ACC112 (cell line): ENCODE data around the gene FARS2.

Source experiments
- H2AFZ ChIP-seq: fragments of 200-600 bp; sonication (generic); one replicate; pipeline ENCODE4 v1.6.0; 2017; ENCODE audit warnings: antibody characterized with exemption, low read length; ENCODE audit not compliant: unreplicated experiment
- H3K27ac ChIP-seq: fragments of 200-600 bp; sonication (generic); 2 replicates; pipeline ENCODE4 v1.5.1; 2014; ENCODE audit warnings: low read depth, mild to moderate bottlenecking, antibody characterized with exemption, low read length, moderate library complexity
- H3K27me3 ChIP-seq: fragments of 200-600 bp; sonication (generic); 2 replicates; pipeline ENCODE4 v1.6.1; 2014; ENCODE audit warnings: mild to moderate bottlenecking, antibody characterized with exemption, low read length, moderate library complexity, mixed read lengths; ENCODE audit not compliant: insufficient read depth
- H3K36me3 ChIP-seq: fragments of 200-600 bp; sonication (generic); 2 replicates; pipeline ENCODE4 v1.6.1; 2016; ENCODE audit warnings: mild to moderate bottlenecking, antibody characterized with exemption, low read length, moderate library complexity, mixed read lengths; ENCODE audit not compliant: insufficient read depth
- H3K4me1 ChIP-seq: fragments of 200-600 bp; sonication (generic); one replicate; pipeline ENCODE4 v1.6.1; 2016; ENCODE audit warnings: low read length, mixed read lengths; ENCODE audit not compliant: insufficient read depth, unreplicated experiment, control insufficient read depth
- H3K4me3 ChIP-seq: fragments of 200-600 bp; sonication (generic); 2 replicates; pipeline ENCODE4 v1.5.1; 2014; ENCODE audit warnings: mild to moderate bottlenecking, low read depth, low read length
- H3K79me2 ChIP-seq: fragments of 200-600 bp; sonication (generic); one replicate; pipeline ENCODE4 v1.6.0; 2016; ENCODE audit warnings: low read length; ENCODE audit not compliant: control insufficient read depth, unreplicated experiment, insufficient read depth

FARS2 gene

GRCh38 chr6:5749651-5750215, 488.4 kb downstream of the FARS2 start:
- Histone ChIP-seq H3K36me3 (no peaks in the 10 kb centered on the region), H3K27me3 (no peaks in the 10 kb centered on the region), H2AFZ (no peak overlapping the region), H3K27ac (no peak overlapping the region), H3K4me3 (no peak overlapping the region), H3K79me2 (no peaks in the 10 kb centered on the region), H3K4me1 (no peaks in the 10 kb centered on the region)

- H3K36me3 ChIP-seq: no peaks in the 10 kb centered on the region
- H3K4me3 ChIP-seq: no peak overlapping the region
- no peaks in the 10 kb centered on the region for H3K79me2 ChIP-seq
- H3K27ac ChIP-seq: no peak overlapping the region
- no peaks in the 10 kb centered on the region for H3K4me1 ChIP-seq
- no peak overlapping the region for H2AFZ ChIP-seq
- H3K27me3 ChIP-seq: no peaks in the 10 kb centered on the region
Measured at GRCh38 chr6:5751525-5752390, 490.4 kb downstream of the FARS2 start.

- H3K27ac ChIP-seq: no peak overlapping the region
- H3K4me1 ChIP-seq: no peaks in the 10 kb centered on the region
- H3K79me2 ChIP-seq: no peaks in the 10 kb centered on the region
- no peaks in the 10 kb centered on the region for H3K27me3 ChIP-seq
- H3K36me3 ChIP-seq: no peaks in the 10 kb centered on the region
- H2AFZ ChIP-seq: no peak overlapping the region
- H3K4me3 ChIP-seq: no peak overlapping the region
Measured at GRCh38 chr6:5752391-5752680, 491.0 kb downstream of the FARS2 start.

GRCh38 chr6:5753209-5753608, 491.9 kb downstream of the FARS2 start:
- Histone ChIP-seq H3K27me3 (no peaks in the 10 kb centered on the region), H2AFZ (no peak overlapping the region), H3K27ac (no peak overlapping the region), H3K36me3 (no peaks in the 10 kb centered on the region), H3K79me2 (no peaks in the 10 kb centered on the region), H3K4me3 (no peak overlapping the region), H3K4me1 (no peaks in the 10 kb centered on the region)

- Histone ChIP-seq H3K27me3 (no peaks in the 10 kb centered on the region), H3K79me2 (no peaks in the 10 kb centered on the region), H3K4me3 (no peak overlapping the region), H3K27ac (no peak overlapping the region), H3K4me1 (no peaks in the 10 kb centered on the region), H2AFZ (no peak overlapping the region), H3K36me3 (no peaks in the 10 kb centered on the region)
Measured at GRCh38 chr6:5754904-5755303, 493.6 kb downstream of the FARS2 start.

GRCh38 chr6:5759571-5759970, 498.3 kb downstream of the FARS2 start:
- Histone ChIP-seq H3K4me1 (no peaks in the 10 kb centered on the region), H3K36me3 (no peaks in the 10 kb centered on the region), H3K27ac (no peak overlapping the region), H3K27me3 (no peaks in the 10 kb centered on the region), H3K79me2 (no peaks in the 10 kb centered on the region), H2AFZ (no peak overlapping the region), H3K4me3 (no peak overlapping the region)

GRCh38 chr6:5761370-5761769, 500.1 kb downstream of the FARS2 start:
- no peaks in the 10 kb centered on the region for H3K36me3 ChIP-seq
- H3K4me1 ChIP-seq: no peaks in the 10 kb centered on the region
- H3K27me3 ChIP-seq: no peaks in the 10 kb centered on the region
- H3K27ac ChIP-seq: no peak overlapping the region
- no peak overlapping the region for H2AFZ ChIP-seq
- H3K4me3 ChIP-seq: no peak overlapping the region
- H3K79me2 ChIP-seq: no peaks in the 10 kb centered on the region

- H3K4me1 ChIP-seq: no peaks in the 10 kb centered on the region
- no peak overlapping the region for H2AFZ ChIP-seq
- H3K4me3 ChIP-seq: no peak overlapping the region
- H3K27me3 ChIP-seq: no peaks in the 10 kb centered on the region
- H3K79me2 ChIP-seq: no peaks in the 10 kb centered on the region
- H3K27ac ChIP-seq: no peak overlapping the region
- H3K36me3 ChIP-seq: no peaks in the 10 kb centered on the region
Measured at GRCh38 chr6:5762561-5762968, 501.3 kb downstream of the FARS2 start.

GRCh38 chr6:5763407-5763806, 502.1 kb downstream of the FARS2 start:
- Histone ChIP-seq H3K36me3 (no peaks in the 10 kb centered on the region), H2AFZ (no peak overlapping the region), H3K4me1 (no peaks in the 10 kb centered on the region), H3K79me2 (no peaks in the 10 kb centered on the region), H3K4me3 (no peak overlapping the region), H3K27ac (no peak overlapping the region), H3K27me3 (no peaks in the 10 kb centered on the region)

GRCh38 chr6:5763871-5764270, 502.6 kb downstream of the FARS2 start:
- no peaks in the 10 kb centered on the region for H3K79me2 ChIP-seq
- H3K4me1 ChIP-seq: no peaks in the 10 kb centered on the region
- H3K36me3 ChIP-seq: no peaks in the 10 kb centered on the region
- H3K27me3 ChIP-seq: no peaks in the 10 kb centered on the region
- H3K27ac ChIP-seq: no peak overlapping the region
- no peak overlapping the region for H3K4me3 ChIP-seq
- no peak overlapping the region for H2AFZ ChIP-seq

GRCh38 chr6:5764401-5764955, 503.2 kb downstream of the FARS2 start:
- H3K4me3 ChIP-seq: no peak overlapping the region
- H3K36me3 ChIP-seq: no peaks in the 10 kb centered on the region
- no peak overlapping the region for H3K27ac ChIP-seq

More at GRCh38 chr6:5764401-5764955, 503.2 kb downstream of the FARS2 start:
- Histone ChIP-seq H2AFZ (no peak overlapping the region), H3K4me1 (no peaks in the 10 kb centered on the region), H3K27me3 (no peaks in the 10 kb centered on the region), H3K79me2 (no peaks in the 10 kb centered on the region)
